ENCODE measurements around the gene LTB. TPM values are rescaled to one million over a fixed set of nuclear protein-coding genes. Genes with fewer than 3 reads are reported as not detected.
A peak's percentile ranks its signal among the peaks of the same experiment; 100 is the strongest.

LTB gene
- total and polyA plus RNA-seq, 9 of the 15 experiments (the other 6 are each of a cell fraction or from before 2014, with no cell fraction given), result 0.07 to 0.51 TPM; not detected in 7

GRCh38 chr6:31619805-31620585 lies 37.8 kb upstream of the LTB start (continued):
- TF ChIP-seq PTRF (tag; IDR thresholded peaks at IDR 0.05) (no peak), POLR3G (IDR thresholded peaks at IDR 0.05; ENCODE audit: extremely low read depth, insufficient read length, insufficient replicate concordance) (no peak), LARP7 (IDR thresholded peaks at IDR 0.05) (no peak), ZNF146 (CRISPR knock-in tag; IDR thresholded peaks at IDR 0.05; ENCODE audit: unreplicated experiment) (no peak), HDAC6 (IDR thresholded peaks at IDR 0.05; ENCODE audit: low read depth, low read length) (no peak), SOX6 (IDR thresholded peaks at IDR 0.05) (peak; percentile 56; the same call in 1 of the 2 replicates), CREM (IDR thresholded peaks at IDR 0.05; ENCODE audit: low read depth) (peak; percentile 98), OTX1 (CRISPR knock-in tag; IDR thresholded peaks at IDR 0.05) (peak; percentile 97), RBM17 (IDR thresholded peaks at IDR 0.05; ENCODE audit: borderline replicate concordance, low read depth, low read length) (no peak), MEF2D (tag; conservative IDR thresholded peaks at IDR 0.05; ENCODE audit: low read depth) (0 out of 2 replicates have a peak, but pooled peaks have one; percentile 24), PHF21A (IDR thresholded peaks at IDR 0.05; ENCODE audit: borderline replicate concordance, low read depth) (no peak; the same call in 1 of the 2 replicates), SUPT5H (IDR thresholded peaks at IDR 0.05) (peak; percentile 99), ZFP1 (CRISPR knock-in tag; IDR thresholded peaks at IDR 0.05) (no peak; the same call in 1 of the 2 replicates), MITF (IDR thresholded peaks at IDR 0.05) (no peak), THRAP3 (IDR thresholded peaks at IDR 0.05; ENCODE audit: borderline replicate concordance) (no peak), ZNF785 (CRISPR knock-in tag; IDR thresholded peaks at IDR 0.05) (no peak), BRF1 (IDR thresholded peaks at IDR 0.05; ENCODE audit: borderline replicate concordance, extremely low read depth, insufficient read length) (no peak), TOE1 (IDR thresholded peaks at IDR 0.05; ENCODE audit: borderline replicate concordance) (peak; percentile 70), TOE1 (CRISPR knock-in tag; IDR thresholded peaks at IDR 0.05; ENCODE audit: borderline replicate concordance, low read depth) (no peak), KLF16 (IDR thresholded peaks at IDR 0.05) (no peak; the same call in 1 of the 2 replicates), FOS (IDR thresholded peaks at IDR 0.05; ENCODE audit: extremely low read depth, insufficient read length) (peak; percentile 61), ZNF79 (CRISPR knock-in tag; IDR thresholded peaks at IDR 0.05; ENCODE audit: low read depth) (peak; percentile 73), ZNF77 (CRISPR knock-in tag; IDR thresholded peaks at IDR 0.05) (no peak), BCL6 (CRISPR knock-in tag; IDR thresholded peaks at IDR 0.05) (no peak), POLR2H (tag; IDR thresholded peaks at IDR 0.05; ENCODE audit: low read depth) (peak; percentile 96), SMAD3 (CRISPR knock-in tag; conservative IDR thresholded peaks at IDR 0.05) (0 out of 2 replicates have a peak, but pooled peaks have one; percentile 59)
- TF ChIP-seq, protein P1, sequence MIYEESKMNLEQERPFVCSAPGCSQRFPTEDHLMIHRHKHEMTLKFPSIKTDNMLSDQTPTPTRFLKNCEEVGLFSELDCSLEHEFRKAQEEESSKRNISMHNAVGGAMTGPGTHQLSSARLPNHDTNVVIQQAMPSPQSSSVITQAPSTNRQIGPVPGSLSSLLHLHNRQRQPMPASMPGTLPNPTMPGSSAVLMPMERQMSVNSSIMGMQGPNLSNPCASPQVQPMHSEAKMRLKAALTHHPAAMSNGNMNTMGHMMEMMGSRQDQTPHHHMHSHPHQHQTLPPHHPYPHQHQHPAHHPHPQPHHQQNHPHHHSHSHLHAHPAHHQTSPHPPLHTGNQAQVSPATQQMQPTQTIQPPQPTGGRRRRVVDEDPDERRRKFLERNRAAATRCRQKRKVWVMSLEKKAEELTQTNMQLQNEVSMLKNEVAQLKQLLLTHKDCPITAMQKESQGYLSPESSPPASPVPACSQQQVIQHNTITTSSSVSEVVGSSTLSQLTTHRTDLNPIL (CRISPR knock-in tag; IDR thresholded peaks at IDR 0.05), result peak; percentile 63; the same call in 1 of the 2 replicates
- TF ChIP-seq, protein P2, sequence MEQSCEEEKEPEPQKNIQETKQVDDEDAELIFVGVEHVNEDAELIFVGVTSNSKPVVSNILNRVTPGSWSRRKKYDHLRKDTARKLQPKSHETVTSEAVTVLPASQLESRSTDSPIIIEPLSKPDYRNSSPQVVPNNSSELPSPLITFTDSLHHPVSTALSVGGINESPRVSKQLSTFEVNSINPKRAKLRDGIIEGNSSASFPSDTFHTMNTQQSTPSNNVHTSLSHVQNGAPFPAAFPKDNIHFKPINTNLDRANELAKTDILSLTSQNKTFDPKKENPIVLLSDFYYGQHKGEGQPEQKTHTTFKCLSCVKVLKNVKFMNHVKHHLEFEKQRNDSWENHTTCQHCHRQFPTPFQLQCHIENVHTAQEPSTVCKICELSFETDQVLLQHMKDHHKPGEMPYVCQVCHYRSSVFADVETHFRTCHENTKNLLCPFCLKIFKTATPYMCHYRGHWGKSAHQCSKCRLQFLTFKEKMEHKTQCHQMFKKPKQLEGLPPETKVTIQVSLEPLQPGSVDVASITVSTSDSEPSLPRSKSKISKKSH (CRISPR knock-in tag; IDR thresholded peaks at IDR 0.05), result no peak

Data from K562 (cell line).